HG03045 (cell line): ENCODE data around the gene SPAAR.
"Not testable (repeated sequence)": the region's sequence is repeated elsewhere in the genome, so short reads cannot be mapped to it uniquely, and the experiment has no call there.

ENCODE experiments used
- ATAC-seq: cut with Tn5 transposase; IDR thresholded peaks from one replicate; pipeline ENCODE4 v1.9.1; 2021; ENCODE audit warnings: mild to moderate bottlenecking, moderate library complexity; ENCODE audit not compliant: unreplicated experiment

The SPAAR gene

GRCh38 chr9:35903049-35903448 is 6.2 kb upstream of the SPAAR start:
- no peak for ATAC-seq

GRCh38 chr9:35904338-35904737 is 5.0 kb upstream of the SPAAR start:
- no peak for ATAC-seq

- no peak for ATAC-seq
Measured at GRCh38 chr9:35905051-35905781, 4.1 kb upstream of the SPAAR start.

- ATAC-seq = no peak
Measured at GRCh38 chr9:35905912-35906679, 3.2 kb upstream of the SPAAR start, which contains the start of gene HRCT1. HRCT1 (plus strand) TSS chr9:35906202; CDS start chr9:35906288, 86 bp downstream.

- no peak for ATAC-seq
Measured at GRCh38 chr9:35906923-35907699, 2.2 kb upstream of the SPAAR start.

- no peak for ATAC-seq
Measured at GRCh38 chr9:35907711-35908503, 1.4 kb upstream of the SPAAR start.

GRCh38 chr9:35908504-35909125 is 675 bp upstream of the SPAAR start:
- ATAC-seq = no peak

- ATAC-seq = no peak
Measured at GRCh38 chr9:35909687-35910612, 660 bp downstream of the SPAAR start.

- ATAC-seq = no peak
Measured at GRCh38 chr9:35910613-35911359, 1.5 kb downstream of the SPAAR start.

- no peak for ATAC-seq
Measured at GRCh38 chr9:35911690-35912089, 2.4 kb downstream of the SPAAR start.

- ATAC-seq = no peak
Measured at GRCh38 chr9:35912791-35913400, 3.6 kb downstream of the SPAAR start.

GRCh38 chr9:35913429-35913828 is 4.1 kb downstream of the SPAAR start:
- not testable (repeated sequence) for ATAC-seq

GRCh38 chr9:35914301-35914807 is 5.1 kb downstream of the SPAAR start:
- no peak for ATAC-seq

- ATAC-seq = no peak
Measured at GRCh38 chr9:35915681-35916294, 6.5 kb downstream of the SPAAR start.

- ATAC-seq = no peak
Measured at GRCh38 chr9:35917261-35917660, 8.0 kb downstream of the SPAAR start.

- no peak for ATAC-seq
Measured at GRCh38 chr9:35918780-35919179, 9.5 kb downstream of the SPAAR start.
